Testis (tissue), 2 donors: ENCODE measurements around the gene CYP4F8.
"Not testable (repeated sequence)": the region's sequence is repeated elsewhere in the genome, so short reads cannot be mapped to it uniquely, and the experiment has no call there.

ENCODE experiments used
- CTCF ChIP-seq, 3 experiments: fragments of 450-650 bp in 2 of 3; fragments of 200-600 bp in 1 of 3; sonication (generic) in 1 of 3; IDR thresholded peaks; one replicate each; pipeline ENCODE4 v1.5.1; 2016 to 2019; ENCODE audit warnings: antibody characterized with exemption in 3 of 3, mild to moderate bottlenecking in 2 of 3, moderate library complexity in 1 of 3
- POLR2A ChIP-seq: fragments of 450-650 bp; IDR thresholded peaks from one replicate; pipeline ENCODE4 v1.6.1; 2017; ENCODE audit warnings: antibody characterized with exemption, mild to moderate bottlenecking, moderate library complexity

GRCh38 chr19:15593766-15594165 lies 21.3 kb upstream of the CYP4F8 start:
- TF ChIP-seq POLR2A; CTCF (IDR thresholded peaks at IDR 0.05): not testable (repeated sequence)
